ENCODE measurements around the gene ZNF695. TPM values are rescaled to one million over a fixed set of nuclear protein-coding genes. Genes with fewer than 3 reads are reported as not detected.
A peak's percentile ranks its signal among the peaks of the same experiment; 100 is the strongest.

The ZNF695 gene
- total RNA-seq, 4 donors from 2014 or later = 0.70 TPM; not detected in 3

DNA sequence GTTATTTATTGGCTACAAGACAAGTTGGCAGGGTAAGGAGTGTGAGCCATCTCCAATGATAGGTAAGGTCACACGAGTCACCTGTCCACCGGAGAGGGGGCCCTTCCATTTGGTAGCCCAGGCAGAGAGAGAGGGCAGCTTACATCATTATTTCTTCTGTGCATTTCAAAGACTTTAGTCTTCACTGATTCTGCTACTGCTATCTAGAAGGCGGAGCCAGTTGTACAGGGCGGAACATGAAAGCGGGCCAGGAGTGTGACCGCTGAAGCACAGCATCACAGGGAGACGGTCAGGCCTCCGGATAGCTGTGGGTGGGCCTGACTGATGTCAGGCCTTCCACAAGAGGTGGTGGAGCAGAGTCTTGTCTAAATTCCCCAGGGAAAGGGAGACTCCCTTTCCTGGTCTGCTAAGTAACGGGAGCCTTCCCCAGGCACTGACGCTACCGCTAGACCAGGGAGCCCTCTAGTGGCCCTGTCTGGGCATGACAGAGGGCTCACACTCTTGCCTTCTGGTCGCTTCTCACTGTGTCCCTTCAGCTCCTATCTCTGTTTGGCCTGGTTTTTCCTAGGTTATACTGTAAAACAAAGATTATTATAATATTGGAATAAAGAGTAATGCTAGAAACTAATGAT lies 36.7 kb downstream of the ZNF695 start:
- no peak for DNase-seq (ENCODE audit: low spot score in 2 of 2)

DNA sequence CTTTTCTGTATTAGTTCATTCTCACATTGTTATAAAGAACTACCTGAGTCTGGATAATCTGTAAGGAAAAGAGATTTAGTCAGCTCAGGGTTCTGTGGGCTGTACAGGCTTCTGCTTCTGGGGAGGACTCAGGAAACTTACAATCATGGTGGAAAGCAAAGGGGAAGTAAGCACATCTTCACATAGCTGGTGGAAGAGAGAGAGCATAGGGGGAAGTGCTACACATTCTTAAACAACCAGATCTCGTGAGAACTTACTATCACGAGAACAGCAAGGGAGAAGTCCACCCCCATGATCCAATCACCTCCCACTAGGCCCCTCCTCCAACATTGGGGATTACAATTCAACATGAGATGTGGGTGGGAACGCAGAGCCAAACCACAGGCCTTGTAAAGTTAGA lies 38.2 kb downstream of the ZNF695 start:
- WGBS = 89% methylated on average over 3 of the region's 3 CpGs

More for the DNA sequence above, 36.7 kb downstream of the ZNF695 start:
- Histone ChIP-seq H3K9me3 (peaks cover 6% of the 10 kb centered on the region), H3K4me3 (no peak overlapping the region), H3K27ac (no peak overlapping the region), H3K27me3 (no peaks in the 10 kb centered on the region), H3K4me1 (no peaks in the 10 kb centered on the region), H3K36me3 (no peaks in the 10 kb centered on the region)
- 86% methylated on average over 12 of the region's 12 CpGs for WGBS
- TF ChIP-seq POLR2AphosphoS5 (IDR thresholded peaks at IDR 0.05) = no peak
- no peak for TF ChIP-seq POLR2A (IDR thresholded peaks at IDR 0.05)
- peak in 1 of 2 donors; percentile 69 for TF ChIP-seq CTCF (IDR thresholded peaks at IDR 0.05)

DNA sequence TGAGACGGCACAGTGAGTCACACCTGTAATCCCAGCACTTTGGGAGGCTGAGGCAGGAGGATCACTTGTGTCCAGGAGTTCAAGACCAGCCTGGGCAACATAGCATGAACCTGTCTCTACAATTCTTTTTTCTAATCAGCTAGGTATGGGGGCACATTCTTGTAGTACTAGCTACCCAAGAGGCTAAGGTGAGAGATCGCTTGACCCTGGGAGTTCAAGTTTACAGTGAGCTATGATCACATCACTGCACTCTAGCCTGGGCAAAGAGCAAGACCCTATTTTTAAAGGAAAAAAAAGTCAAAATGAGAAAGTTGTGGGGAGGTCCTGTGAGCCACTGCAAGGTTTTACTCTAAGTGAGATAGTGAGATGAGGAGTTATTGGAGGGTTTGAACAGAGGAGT lies 41.4 kb downstream of the ZNF695 start:
- H3K4me3 ChIP-seq = no peak overlapping the region
- TF ChIP-seq EP300 (IDR thresholded peaks at IDR 0.05) (no peak), POLR2A (IDR thresholded peaks at IDR 0.05) (no peak)
- H3K27me3 ChIP-seq = no peaks in the 10 kb centered on the region
- H3K27ac ChIP-seq = no peak overlapping the region
- no peak for DNase-seq (ENCODE audit: low spot score in 2 of 2)
- no peaks in the 10 kb centered on the region for H3K4me1 ChIP-seq
- 88% methylated on average over 2 of the region's 2 CpGs for WGBS
- H3K36me3 ChIP-seq = no peaks in the 10 kb centered on the region
- peaks cover 6% of the 10 kb centered on the region for H3K9me3 ChIP-seq

More for the DNA sequence above, 38.2 kb downstream of the ZNF695 start:
- H3K4me3 ChIP-seq = no peak overlapping the region
- H3K4me1 ChIP-seq = no peaks in the 10 kb centered on the region
- H3K27me3 ChIP-seq = no peaks in the 10 kb centered on the region
- TF ChIP-seq POLR2AphosphoS5 (IDR thresholded peaks at IDR 0.05) (no peak), CTCF (IDR thresholded peaks at IDR 0.05) (no peak), POLR2A (IDR thresholded peaks at IDR 0.05) (no peak), EP300 (IDR thresholded peaks at IDR 0.05) (no peak)
- no peak for DNase-seq (ENCODE audit: low spot score in 2 of 2)
- peaks cover 6% of the 10 kb centered on the region for H3K9me3 ChIP-seq
- no peaks in the 10 kb centered on the region for H3K36me3 ChIP-seq
- no peak overlapping the region for H3K27ac ChIP-seq

GRCh38 chr1:246959944-246960693 lies 47.7 kb downstream of the ZNF695 start:
- Histone ChIP-seq H3K36me3 (no peaks in the 10 kb centered on the region), H3K9me3 (no peaks in the 10 kb centered on the region), H3K27ac (peak overlapping the region; percentile 5), H3K27me3 (no peaks in the 10 kb centered on the region), H3K4me1 (no peaks in the 10 kb centered on the region), H3K4me3 (no peak overlapping the region)
- no peak for DNase-seq (ENCODE audit: low spot score in 2 of 2)
- TF ChIP-seq EP300 (IDR thresholded peaks at IDR 0.05) = no peak
- no peak for TF ChIP-seq CTCF (IDR thresholded peaks at IDR 0.05)
- no peak for TF ChIP-seq POLR2A (IDR thresholded peaks at IDR 0.05)
- no peak for TF ChIP-seq POLR2AphosphoS5 (IDR thresholded peaks at IDR 0.05)
- 66% methylated on average over 1 of the region's 1 CpG for WGBS

DNA sequence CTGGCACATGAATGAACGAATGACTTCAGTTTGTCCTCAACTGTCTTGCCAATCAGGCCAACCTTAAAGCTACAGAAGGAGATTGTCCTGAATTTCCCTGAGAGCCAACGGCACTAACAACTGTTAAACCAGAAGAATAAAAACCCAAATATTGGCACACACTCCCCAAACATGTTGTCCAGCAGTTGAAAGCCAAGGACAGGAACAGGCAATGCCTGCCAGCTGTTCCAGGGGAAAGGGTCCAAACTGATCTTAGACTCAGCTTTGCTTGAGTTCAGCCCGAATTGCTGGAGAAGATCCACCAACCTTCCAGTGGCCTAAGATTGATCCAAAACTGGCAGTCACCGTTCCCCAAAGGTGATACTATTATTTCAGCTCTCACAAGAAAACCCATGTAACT lies 53.7 kb downstream of the ZNF695 start:
- WGBS = 79% methylated on average over 4 of the region's 4 CpGs
- no peaks in the 10 kb centered on the region for H3K9me3 ChIP-seq
- H3K36me3 ChIP-seq = no peaks in the 10 kb centered on the region
- H3K4me3 ChIP-seq = no peak overlapping the region
- H3K27me3 ChIP-seq = no peaks in the 10 kb centered on the region
- H3K4me1 ChIP-seq = peaks cover 3% of the 10 kb centered on the region
- H3K27ac ChIP-seq = no peak overlapping the region
- no peak for DNase-seq (ENCODE audit: low spot score in 2 of 2)
- no peak for TF ChIP-seq EP300 (IDR thresholded peaks at IDR 0.05)
- no peak for TF ChIP-seq POLR2AphosphoS5 (IDR thresholded peaks at IDR 0.05)

DNA sequence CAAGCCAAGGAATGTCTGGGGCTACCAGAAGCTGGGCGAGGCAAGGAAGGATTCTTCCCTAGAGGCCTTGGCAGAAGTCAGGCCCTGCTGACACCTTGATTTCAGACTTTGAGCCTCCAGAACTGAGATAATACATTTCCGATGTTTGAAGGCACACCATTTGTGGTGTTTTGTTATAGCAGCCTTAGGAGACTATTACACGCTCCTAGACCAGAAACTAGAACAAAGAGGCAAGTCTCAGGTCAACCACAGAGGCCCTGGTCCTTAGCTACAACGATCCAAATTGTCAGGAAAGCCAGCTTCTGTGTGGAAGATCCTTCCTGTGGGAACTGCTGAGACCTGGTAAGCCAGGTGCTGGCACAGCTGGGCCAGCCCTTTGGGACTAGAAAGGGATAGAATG lies 56.4 kb downstream of the ZNF695 start:
- Histone ChIP-seq H3K36me3 (no peaks in the 10 kb centered on the region), H3K27ac (no peak overlapping the region), H3K27me3 (no peaks in the 10 kb centered on the region), H3K9me3 (no peaks in the 10 kb centered on the region), H3K4me3 (no peak overlapping the region), H3K4me1 (peaks cover 7% of the 10 kb centered on the region)
- no peak for DNase-seq (ENCODE audit: low spot score in 2 of 2)
- TF ChIP-seq POLR2AphosphoS5 (IDR thresholded peaks at IDR 0.05) (no peak), EP300 (IDR thresholded peaks at IDR 0.05) (no peak), CTCF (IDR thresholded peaks at IDR 0.05) (no peak), POLR2A (IDR thresholded peaks at IDR 0.05) (no peak)
- WGBS = 95% methylated on average over 4 of the region's 4 CpGs
